BE2C (cell line): ENCODE measurements around the gene GNB1L.

ENCODE experiments used
- DNase-seq: peaks from one replicate; pipeline ENCODE4 v3.0.0-alpha.2; 2020
- H3K27me3 ChIP-seq: fragments of 250-450 bp; sonication (Bioruptor Pico); 2 replicates; pipeline ENCODE4 v1.5.1; 2020; ENCODE audit warnings: mild to moderate bottlenecking
- H3K36me3 ChIP-seq: fragments of 250-450 bp; sonication (Bioruptor Pico); 2 replicates; pipeline ENCODE4 v1.5.1; 2020; ENCODE audit warnings: mild to moderate bottlenecking
- H3K4me1 ChIP-seq: fragments of 250-450 bp; sonication (Bioruptor Pico); 2 replicates; pipeline ENCODE4 v1.5.1; 2020
- H3K4me3 ChIP-seq: 2 replicates; pipeline ENCODE4 v1.5.1; 2011; ENCODE audit warnings: low read depth, low read length
- H3K9me3 ChIP-seq: fragments of 250-450 bp; sonication (Bioruptor Pico); 2 replicates; pipeline ENCODE4 v1.5.1; 2020
- TF ChIP-seq, protein P1 (sequence below): IDR thresholded peaks from 2 replicates; pipeline ENCODE4 v1.5.1; 2012; ENCODE audit warnings: mild to moderate bottlenecking, low read depth, low read length

GNB1L gene

DNA sequence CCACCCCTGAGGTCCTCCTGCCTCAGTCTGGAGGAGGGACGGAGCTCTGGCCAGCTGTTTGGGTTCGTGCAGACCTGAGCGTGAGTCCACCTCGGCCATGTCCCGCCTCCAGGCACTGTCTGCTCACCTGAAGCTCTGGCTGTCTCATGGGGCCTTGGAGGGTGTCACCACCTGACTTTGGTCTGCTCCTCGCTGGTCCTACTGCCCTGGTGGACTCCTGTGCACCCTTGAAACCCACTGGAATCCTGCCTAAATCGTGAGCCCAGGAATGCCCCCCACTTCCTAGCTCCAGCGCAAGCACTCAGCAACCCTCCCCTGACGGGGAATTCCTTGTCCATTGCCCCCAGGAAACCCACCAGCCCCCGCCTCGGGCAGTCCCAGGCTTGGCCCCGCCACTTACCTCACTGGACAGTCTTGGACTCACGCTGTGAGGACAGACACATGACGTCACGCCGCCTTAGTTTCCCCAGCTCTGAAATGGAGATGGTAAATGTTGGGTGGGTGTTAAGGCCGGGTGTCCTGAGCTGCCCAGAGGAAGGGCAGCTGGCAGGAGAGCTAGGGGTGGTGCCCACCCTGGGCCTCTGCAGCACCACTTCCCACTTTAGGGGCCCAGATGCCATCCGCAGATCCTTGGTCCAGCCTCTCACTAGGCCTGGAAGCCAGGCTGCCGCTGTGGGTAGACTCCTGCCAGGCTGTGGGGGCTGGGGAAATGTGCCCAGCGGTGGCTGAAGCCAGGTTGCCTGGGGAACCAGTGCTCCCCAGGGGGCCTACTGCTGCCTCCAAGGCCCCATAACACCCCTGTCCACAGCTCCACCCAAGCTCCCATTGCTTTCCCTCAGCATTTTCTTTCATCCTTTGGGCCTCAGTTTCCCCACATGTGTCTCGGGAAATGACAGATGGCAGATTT is 112.3 kb downstream of the GNB1L start:
- peaks cover 8% of the 10 kb centered on the region for H3K4me1 ChIP-seq
- no peak for DNase-seq
- TF ChIP-seq, protein P1, sequence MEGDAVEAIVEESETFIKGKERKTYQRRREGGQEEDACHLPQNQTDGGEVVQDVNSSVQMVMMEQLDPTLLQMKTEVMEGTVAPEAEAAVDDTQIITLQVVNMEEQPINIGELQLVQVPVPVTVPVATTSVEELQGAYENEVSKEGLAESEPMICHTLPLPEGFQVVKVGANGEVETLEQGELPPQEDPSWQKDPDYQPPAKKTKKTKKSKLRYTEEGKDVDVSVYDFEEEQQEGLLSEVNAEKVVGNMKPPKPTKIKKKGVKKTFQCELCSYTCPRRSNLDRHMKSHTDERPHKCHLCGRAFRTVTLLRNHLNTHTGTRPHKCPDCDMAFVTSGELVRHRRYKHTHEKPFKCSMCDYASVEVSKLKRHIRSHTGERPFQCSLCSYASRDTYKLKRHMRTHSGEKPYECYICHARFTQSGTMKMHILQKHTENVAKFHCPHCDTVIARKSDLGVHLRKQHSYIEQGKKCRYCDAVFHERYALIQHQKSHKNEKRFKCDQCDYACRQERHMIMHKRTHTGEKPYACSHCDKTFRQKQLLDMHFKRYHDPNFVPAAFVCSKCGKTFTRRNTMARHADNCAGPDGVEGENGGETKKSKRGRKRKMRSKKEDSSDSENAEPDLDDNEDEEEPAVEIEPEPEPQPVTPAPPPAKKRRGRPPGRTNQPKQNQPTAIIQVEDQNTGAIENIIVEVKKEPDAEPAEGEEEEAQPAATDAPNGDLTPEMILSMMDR, result no peak
- H3K27me3 ChIP-seq, result no peaks in the 10 kb centered on the region
- no peaks in the 10 kb centered on the region for H3K36me3 ChIP-seq
- no peaks in the 10 kb centered on the region for H3K9me3 ChIP-seq
- no peak overlapping the region for H3K4me3 ChIP-seq

DNA sequence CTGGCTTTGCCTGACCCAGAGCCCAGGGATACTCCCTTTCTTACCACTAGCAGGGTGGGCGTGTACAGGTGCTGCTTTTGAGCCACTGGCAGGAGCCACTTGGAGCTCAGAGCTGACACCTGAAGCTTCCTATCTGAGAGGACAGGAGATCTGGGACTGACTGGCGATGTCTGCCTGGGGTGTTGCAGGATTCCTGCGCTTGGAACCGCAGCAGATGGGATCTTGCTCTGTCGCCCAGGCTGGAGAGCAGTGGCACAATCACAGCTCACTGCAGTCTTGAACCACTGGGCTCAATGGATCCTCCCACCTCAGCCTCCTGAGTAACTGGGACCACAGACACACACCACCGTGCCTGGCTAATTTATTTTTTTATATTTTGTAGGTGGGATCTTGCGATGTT is 113.6 kb downstream of the GNB1L start:
- Histone ChIP-seq H3K4me1 (peaks cover 7% of the 10 kb centered on the region), H3K4me3 (no peak overlapping the region), H3K27me3 (no peaks in the 10 kb centered on the region), H3K36me3 (no peaks in the 10 kb centered on the region), H3K9me3 (no peaks in the 10 kb centered on the region)
- TF ChIP-seq, protein P1, result no peak
- no peak for DNase-seq

DNA sequence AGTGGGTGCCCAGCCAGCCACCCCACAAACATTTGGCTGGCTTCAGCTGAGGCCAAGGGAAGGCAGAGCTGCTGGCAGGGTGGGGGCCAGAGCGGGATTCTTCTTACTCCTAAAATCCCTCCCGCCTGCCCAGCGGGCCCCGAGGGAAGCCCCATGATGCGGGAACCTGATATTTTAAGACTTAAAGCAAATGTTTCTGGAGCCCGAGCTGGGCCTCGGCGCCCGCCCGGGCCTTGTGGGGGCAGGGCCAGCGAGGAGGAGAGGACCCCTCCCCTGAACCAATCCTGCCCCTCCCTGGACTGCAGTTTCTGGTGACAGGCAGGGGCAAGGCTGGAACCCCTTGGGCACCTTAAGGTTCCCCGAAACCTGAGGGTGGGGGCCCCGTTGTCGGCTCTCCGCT is 114.1 kb downstream of the GNB1L start:
- no peaks in the 10 kb centered on the region for H3K27me3 ChIP-seq
- TF ChIP-seq, protein P1, result no peak
- H3K4me3 ChIP-seq, result no peak overlapping the region
- no peaks in the 10 kb centered on the region for H3K9me3 ChIP-seq
- H3K4me1 ChIP-seq, result peaks cover 2% of the 10 kb centered on the region
- no peak for DNase-seq
- no peaks in the 10 kb centered on the region for H3K36me3 ChIP-seq

DNA sequence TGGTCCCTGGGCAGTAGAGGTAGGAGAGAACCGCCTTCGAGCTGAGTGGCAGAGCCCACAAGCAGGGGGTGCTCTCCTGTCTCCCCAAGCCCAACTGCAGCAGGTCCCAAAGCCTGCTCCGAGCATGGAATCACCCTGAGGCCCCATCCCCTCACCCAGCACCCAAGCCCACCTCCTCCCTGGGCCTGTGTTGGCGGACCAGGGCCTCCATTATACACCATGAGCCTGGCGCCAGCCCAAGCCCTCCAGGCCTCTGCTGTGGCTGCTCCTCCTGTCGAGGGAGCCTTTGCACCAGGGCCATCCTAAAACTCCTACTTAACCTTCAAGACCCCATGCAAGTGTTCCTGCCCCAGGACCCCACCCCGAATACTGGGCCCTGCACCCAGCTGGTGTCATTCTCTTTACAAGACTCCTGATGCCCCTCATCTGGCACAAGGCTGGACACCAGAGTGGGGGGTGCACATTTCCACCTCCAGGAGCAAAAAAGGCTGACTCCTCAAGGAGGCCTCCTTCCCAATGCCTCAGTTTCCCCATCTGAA is 114.7 kb downstream of the GNB1L start:
- TF ChIP-seq, protein P1, result no peak
- H3K9me3 ChIP-seq, result no peaks in the 10 kb centered on the region
- H3K4me3 ChIP-seq, result no peak overlapping the region
- peak; percentile 52 for DNase-seq
- no peaks in the 10 kb centered on the region for H3K36me3 ChIP-seq
- no peaks in the 10 kb centered on the region for H3K27me3 ChIP-seq
- H3K4me1 ChIP-seq, result no peaks in the 10 kb centered on the region; the same call in 1 of the 2 replicates

DNA sequence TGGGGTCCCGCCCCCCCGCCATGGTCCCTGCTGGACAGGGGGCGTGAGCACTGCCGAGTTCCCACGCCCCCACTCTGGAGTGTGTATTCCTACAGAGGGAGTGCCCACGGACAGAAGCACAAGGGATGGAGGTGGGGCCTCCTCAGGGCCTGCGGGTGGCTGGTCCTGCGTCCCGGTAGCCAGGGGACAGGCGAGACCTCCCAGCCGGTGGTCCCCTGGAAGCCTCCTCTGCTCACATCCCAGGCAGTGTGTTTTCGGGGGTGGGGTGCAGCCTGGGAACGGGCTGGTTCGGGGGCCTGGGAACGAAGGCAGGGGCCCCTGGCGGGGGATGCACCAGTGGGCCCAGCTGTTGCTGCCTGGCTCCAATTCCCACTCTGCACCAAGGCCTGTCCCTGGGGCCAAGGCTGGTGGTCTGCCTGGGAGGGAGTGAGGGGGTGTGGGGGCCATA is 115.2 kb downstream of the GNB1L start:
- Histone ChIP-seq H3K4me1 (no peaks in the 10 kb centered on the region; the same call in 1 of the 2 replicates), H3K36me3 (no peaks in the 10 kb centered on the region), H3K9me3 (no peaks in the 10 kb centered on the region), H3K27me3 (no peaks in the 10 kb centered on the region), H3K4me3 (no peak overlapping the region)
- TF ChIP-seq, protein P1, result no peak
- no peak for DNase-seq
